Measurements from ENCODE around the gene FPR3.
A peak's percentile ranks its signal among the peaks of the same experiment; 100 is the strongest.

FPR3 gene

DNA sequence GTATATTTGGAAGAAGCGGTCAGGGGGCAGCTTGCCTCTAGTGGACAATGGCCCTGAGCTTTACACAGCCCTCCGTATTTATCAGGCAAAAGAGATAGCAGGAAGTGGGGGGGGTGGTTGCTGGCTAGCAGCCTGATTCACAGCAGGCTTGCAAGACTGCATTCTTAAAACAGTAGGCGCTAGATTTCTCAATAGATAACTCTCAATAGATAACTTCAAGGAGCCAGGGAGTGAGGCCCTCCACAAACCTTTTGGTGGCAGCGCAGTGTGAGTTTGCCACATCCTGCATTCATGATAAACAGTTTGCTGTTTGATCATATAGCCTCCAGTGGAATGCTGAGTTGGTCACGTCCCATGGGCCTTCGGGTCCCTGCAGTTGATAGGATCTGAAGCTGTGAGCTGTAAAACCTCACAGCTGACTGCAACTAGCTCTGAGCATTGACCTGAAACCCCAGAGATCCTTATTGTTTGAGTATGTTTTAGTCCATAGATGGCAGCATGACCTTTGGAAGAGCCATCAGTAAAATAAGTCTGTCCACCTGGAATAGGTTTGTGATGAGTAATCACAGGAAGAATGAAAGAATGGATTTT, 12.2 kb downstream of the FPR3 start:
- H3K9me3 ChIP-seq (ENCODE audit: severe bottlenecking), result peaks cover 10% of the 10 kb centered on the region
- TF ChIP-seq, protein P1, sequence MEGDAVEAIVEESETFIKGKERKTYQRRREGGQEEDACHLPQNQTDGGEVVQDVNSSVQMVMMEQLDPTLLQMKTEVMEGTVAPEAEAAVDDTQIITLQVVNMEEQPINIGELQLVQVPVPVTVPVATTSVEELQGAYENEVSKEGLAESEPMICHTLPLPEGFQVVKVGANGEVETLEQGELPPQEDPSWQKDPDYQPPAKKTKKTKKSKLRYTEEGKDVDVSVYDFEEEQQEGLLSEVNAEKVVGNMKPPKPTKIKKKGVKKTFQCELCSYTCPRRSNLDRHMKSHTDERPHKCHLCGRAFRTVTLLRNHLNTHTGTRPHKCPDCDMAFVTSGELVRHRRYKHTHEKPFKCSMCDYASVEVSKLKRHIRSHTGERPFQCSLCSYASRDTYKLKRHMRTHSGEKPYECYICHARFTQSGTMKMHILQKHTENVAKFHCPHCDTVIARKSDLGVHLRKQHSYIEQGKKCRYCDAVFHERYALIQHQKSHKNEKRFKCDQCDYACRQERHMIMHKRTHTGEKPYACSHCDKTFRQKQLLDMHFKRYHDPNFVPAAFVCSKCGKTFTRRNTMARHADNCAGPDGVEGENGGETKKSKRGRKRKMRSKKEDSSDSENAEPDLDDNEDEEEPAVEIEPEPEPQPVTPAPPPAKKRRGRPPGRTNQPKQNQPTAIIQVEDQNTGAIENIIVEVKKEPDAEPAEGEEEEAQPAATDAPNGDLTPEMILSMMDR (IDR thresholded peaks at IDR 0.05; ENCODE audit: low read depth, low read length), result no peak
- no peaks in the 10 kb centered on the region for H3K36me3 ChIP-seq
- H3K27me3 ChIP-seq (ENCODE audit: insufficient read depth, low read depth, severe bottlenecking), result peaks cover 75% of the 10 kb centered on the region
- no peak overlapping the region for H3K4me3 ChIP-seq (ENCODE audit: low read depth, low read length)
- no peak for DNase-seq
- H3K27ac ChIP-seq, result no peak overlapping the region

DNA sequence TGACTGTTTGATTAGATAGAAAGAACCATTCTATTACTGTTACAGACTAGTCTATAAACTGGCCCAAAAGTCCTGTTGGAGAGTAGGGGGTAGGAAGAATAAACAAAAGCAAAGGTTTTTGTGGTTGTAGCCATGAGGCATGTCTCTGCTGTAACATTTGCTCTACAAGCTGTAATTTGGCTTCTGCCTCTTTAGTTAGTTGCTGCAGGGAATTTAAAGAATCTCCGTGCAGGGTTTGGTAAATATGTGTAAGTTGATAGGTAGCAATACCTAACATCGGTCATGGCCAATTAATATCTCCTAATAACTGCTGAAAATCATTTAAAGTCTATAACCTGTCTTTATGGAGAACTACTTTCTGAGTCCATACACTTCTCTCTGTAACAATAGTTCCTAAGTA, 13.0 kb downstream of the FPR3 start:
- Histone ChIP-seq H3K27ac (no peak overlapping the region), H3K36me3 (no peaks in the 10 kb centered on the region), H3K9me3 (ENCODE audit: severe bottlenecking) (peaks cover 13% of the 10 kb centered on the region), H3K27me3 (ENCODE audit: insufficient read depth, low read depth, severe bottlenecking) (peaks cover 80% of the 10 kb centered on the region), H3K4me3 (ENCODE audit: low read depth, low read length) (no peak overlapping the region)
- TF ChIP-seq, protein P1 (IDR thresholded peaks at IDR 0.05; ENCODE audit: low read depth, low read length), result no peak
- no peak for DNase-seq

DNA sequence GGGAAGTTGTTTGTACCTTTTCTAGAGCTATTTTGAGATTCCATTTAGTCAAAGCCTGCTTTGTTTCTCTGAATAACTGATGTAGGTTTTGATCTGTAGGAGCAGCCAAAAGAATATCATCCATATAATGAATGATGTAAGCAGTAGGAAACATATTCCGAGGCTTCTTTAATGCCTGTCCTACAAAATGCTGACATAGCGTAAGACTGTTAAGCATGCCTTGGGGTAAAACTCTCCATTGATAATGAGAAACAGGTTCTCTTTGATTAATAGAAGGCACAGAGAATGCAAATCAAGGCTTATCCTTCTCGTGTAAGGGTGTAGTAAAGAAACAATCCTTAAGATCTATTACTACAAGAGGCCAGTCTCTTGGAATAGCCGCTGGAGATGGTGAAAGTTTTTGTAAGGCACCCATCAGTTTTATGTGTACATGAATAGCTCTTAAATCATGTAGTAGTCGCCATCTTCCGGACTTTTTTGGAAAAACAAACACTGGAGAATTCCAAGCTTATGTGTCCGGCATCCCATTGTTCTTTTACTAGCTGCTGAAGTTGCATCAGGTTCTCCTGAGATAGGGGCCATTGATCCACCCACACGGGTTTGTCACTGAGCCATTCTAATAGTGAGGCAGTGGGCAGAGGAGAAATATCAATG, 13.5 kb downstream of the FPR3 start:
- H3K9me3 ChIP-seq (ENCODE audit: severe bottlenecking), result peaks cover 13% of the 10 kb centered on the region
- no peak for DNase-seq
- H3K36me3 ChIP-seq, result no peaks in the 10 kb centered on the region
- H3K27me3 ChIP-seq (ENCODE audit: insufficient read depth, low read depth, severe bottlenecking), result peaks cover 80% of the 10 kb centered on the region
- TF ChIP-seq, protein P1 (IDR thresholded peaks at IDR 0.05; ENCODE audit: low read depth, low read length), result no peak
- H3K27ac ChIP-seq, result no peak overlapping the region
- no peak overlapping the region for H3K4me3 ChIP-seq (ENCODE audit: low read depth, low read length)

DNA sequence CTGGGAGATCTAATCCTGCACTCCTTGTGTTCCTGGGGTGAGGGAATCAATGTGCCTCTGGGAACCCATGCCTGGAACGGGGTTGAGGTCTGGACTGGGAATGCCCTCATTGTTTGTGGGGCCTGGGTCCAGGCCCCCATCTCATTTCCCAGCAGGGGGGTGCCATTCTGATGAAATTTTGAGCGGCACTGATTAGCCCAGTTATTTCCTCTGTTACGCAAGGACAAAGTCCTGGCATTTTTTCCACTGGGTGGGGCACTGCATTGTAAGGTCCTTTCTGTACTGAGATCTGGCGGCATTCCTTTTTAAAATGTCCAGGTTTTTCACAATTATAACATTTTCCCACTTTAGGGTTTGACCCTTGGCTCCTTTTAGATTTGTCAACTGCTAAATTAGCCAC, 14.8 kb downstream of the FPR3 start:
- no peaks in the 10 kb centered on the region for H3K36me3 ChIP-seq
- DNase-seq, result no peak
- TF ChIP-seq, protein P1 (IDR thresholded peaks at IDR 0.05; ENCODE audit: low read depth, low read length), result no peak
- H3K27me3 ChIP-seq (ENCODE audit: insufficient read depth, low read depth, severe bottlenecking), result peaks cover 82% of the 10 kb centered on the region
- peaks cover 17% of the 10 kb centered on the region for H3K9me3 ChIP-seq (ENCODE audit: severe bottlenecking)
- no peak overlapping the region for H3K27ac ChIP-seq
- no peak overlapping the region for H3K4me3 ChIP-seq (ENCODE audit: low read depth, low read length)

DNA sequence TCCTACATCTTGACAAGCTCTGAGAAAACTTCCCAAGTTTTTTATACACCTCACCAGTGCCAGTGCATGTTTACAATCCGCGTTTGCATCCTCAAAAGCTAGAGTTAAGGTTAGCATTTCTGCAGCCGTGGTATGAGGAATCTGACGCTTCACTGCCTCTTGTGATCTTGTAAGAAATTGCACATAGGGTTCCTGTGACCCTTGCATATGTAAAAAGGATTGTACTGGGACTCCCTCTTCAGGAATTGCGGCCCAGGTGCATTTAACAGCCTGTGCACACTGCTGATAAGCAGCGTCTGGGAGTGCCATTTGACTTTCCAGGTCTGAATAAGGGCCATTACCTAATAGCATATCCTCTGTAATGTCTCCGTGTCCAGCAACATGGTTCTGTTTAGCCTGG, 15.3 kb downstream of the FPR3 start:
- DNase-seq, result peak; percentile 9
- Histone ChIP-seq H3K27ac (no peak overlapping the region), H3K9me3 (ENCODE audit: severe bottlenecking) (peaks cover 18% of the 10 kb centered on the region), H3K4me3 (ENCODE audit: low read depth, low read length) (no peak overlapping the region), H3K27me3 (ENCODE audit: insufficient read depth, low read depth, severe bottlenecking) (peaks cover 84% of the 10 kb centered on the region), H3K36me3 (no peaks in the 10 kb centered on the region)
- TF ChIP-seq, protein P1 (IDR thresholded peaks at IDR 0.05; ENCODE audit: low read depth, low read length), result 0 out of 2 replicates have a peak, but pooled peaks have one; percentile 10
